RPMI7951 (cell line): ENCODE results near the gene RBBP7. TPM values are rescaled to one million over a fixed set of nuclear protein-coding genes. Genes with fewer than 3 reads are reported as not detected.

Experiments
- DNase-seq: peaks from one replicate; pipeline ENCODE4 v3.0.0-alpha.2; 2012; ENCODE audit warnings: low read depth
- total RNA-seq: library from RNA; depleted of rRNA; stranded (reverse); fragments of >200 nt; shearing (Covaris generic); gene quantifications from 2 replicates; pipeline ENCODE4 v1.2.3, GENCODE V29; 2014

Gene RBBP7
- total RNA-seq, 1 experiment from 2014 or later, result 260 TPM

DNA sequence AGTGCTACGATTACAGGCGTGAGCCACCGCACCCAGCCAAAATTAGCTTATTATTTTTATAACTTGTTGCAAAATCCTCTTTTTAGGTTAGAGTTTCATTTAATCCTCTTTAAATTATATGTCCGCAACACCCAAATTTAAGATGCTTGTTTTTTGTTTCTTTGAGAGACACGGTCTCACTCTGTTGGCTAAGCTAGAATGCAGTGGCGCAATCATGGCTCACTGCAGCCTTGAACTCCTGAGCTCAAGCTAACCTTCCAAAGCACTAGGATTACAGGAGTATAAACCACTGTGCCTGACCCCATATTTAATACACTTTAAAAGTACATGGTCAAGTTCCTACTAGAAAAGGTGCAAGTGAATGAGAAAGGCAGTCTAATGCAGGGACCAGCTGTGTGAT lies 2.2 kb downstream of the RBBP7 start:
- no peak for DNase-seq

DNA sequence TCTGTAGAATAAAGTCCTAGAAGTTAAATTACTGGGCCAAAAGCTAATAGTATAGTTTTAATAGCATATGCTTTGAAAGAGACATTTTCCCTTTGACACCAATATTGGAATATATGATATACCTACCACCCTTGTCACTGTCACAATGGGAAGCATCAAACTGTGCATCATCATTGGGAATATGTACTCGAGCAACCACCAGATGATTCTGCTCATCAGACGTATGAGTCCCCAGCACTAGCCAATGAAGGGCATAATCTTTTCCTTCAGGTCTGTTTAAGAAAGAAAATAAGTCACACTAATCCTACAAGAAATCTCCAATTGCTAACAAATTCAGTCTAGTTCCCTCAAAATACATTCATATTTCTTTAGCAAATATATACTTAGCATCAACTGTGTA lies 7.3 kb downstream of the RBBP7 start:
- no peak for DNase-seq

DNA sequence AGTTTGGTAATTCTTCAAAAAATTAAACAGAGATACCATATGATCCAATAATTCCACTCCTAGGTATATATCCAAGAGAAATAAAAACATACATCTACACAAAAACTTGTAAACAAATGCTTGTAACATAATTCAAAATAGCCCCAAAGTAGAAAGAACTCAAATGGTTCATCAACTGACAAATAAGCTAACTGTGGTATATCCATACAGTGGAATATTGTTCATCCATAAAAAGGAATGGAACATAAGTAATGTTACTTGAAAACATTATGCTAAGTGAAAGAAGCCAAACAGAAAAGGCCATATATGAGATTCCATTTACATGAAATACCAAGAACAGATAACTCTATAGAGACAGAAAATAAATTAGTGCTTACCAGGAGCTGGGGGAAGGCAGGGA lies 13.4 kb downstream of the RBBP7 start:
- no peak for DNase-seq

DNA sequence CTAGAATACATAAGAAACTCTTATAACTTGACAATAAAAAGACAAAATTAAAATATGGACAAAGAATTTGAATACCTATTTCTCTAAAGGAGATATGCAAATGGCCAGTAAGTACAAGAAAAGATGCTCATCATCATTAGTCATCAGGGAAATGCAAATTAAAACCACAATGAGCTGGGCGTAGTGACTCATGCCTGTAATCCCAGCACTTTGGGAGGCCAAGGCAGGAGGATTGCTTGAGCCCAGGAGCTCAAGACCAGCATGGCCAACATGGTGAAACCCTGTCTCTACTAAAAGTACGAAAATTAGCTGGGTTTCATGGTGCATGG lies 14.1 kb downstream of the RBBP7 start:
- DNase-seq, result peak; percentile 79

DNA sequence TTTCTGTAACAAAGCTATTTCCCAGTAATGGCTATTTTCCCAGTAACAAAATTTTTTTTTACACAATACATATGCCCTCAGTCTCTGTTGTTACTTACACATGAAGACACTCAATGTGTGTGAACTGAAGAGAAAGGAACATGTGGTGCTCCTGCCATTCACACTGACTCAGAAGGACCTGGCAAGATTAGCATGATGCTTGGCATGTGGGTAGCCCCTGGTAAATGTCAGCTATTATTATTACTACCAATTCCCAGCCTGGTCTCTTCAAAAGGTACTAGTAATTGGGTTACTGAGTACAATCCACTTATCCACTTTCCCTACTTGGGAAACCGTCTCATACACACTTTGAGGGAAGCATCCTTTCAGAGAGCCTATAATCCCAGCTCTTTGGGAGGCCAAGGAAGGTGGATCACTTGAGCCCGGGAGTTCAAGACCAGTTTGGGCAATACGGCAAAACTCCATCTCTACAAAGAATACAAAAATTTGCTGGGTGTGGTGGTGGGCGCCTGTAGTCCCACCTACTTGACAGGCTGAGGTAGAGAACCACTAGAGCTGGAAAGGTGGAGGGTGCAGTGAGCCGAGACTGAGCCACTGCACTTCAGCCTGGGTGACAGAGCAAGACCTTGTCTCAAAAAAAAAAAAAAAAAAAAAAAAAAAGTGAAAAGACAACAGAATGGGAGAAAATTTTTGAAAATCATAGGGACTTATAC lies 14.6 kb downstream of the RBBP7 start:
- no peak for DNase-seq

DNA sequence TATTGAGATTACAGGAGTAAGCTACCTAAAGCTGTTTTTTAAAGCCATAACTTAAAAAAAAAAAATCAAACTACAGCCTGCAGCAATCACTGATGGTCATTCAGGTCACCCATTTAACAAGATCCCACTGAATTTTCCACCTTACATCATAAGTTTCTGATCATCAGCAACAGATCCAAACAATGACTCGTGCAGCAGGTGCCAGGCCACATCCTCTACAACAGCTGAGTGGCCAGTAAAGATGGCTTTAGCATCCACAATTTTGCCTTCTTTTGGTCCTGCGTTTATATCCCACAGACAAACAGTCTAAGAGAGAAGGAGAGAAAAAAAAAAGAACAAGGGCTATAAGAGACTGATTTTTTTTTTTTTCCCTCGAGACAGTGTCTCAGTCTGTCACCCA lies 16.6 kb downstream of the RBBP7 start:
- no peak for DNase-seq

DNA sequence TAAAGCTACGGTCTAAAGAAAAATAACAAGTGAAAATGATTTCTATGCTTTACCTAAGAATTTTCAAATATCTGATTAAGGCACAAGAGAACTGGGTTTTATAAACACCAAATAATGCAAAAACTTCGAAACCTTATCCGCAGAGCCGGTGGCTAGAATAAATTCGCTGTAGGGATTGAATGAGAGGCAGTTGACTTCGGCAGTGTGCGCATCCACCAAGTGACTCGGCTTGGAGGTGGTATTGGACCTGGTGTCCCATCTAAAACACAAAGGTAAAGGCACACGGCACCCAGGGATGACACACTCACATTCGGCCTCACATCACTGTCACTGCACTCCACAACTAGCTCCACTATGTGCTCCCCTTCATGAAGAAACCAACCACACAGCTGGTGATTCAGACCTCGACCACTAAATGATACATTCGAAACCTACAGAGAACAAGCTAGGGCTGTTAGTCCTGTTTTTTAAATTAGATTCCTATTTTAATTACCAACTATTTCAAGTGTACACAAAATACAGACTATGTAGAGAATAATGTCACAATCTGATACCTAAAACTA lies 17.5 kb downstream of the RBBP7 start:
- DNase-seq, result no peak

DNA sequence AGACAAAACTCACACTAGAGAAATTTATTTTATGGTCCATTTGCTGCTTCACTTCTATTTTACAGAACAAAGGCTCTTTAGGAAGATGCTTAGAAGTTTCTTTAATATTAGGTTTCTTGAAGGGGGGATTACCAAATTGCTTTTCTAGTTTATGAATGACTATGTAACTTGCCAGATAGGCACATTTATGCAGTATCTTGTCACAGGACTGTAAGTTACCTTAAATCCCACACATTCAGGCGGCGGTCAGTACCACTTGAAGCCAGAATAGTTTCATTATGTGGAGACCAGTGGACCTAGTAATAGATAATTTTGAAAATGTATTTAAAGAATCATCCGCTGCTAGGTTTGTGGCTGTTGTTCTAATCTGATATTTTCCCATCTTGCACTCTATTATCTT lies 18.3 kb downstream of the RBBP7 start:
- DNase-seq, result no peak

DNA sequence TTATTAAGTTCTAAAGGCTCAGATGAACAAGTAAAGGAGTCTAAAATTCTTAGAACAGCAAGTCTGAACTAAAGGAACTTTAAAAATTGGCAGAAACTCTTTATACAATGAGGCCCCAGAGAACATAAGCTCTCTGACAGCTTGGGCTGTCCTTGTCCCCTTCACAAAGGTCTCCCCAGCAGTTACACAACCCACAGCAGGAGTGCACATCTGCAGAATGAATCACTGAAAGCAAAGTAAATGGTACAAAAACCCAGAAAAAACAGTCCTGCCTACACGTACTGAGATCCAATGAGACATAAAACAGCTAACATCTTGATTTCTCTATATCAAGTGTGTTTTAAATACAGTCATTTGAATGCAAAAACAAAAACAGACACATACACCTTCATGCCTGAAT lies 18.7 kb downstream of the RBBP7 start:
- no peak for DNase-seq

DNA sequence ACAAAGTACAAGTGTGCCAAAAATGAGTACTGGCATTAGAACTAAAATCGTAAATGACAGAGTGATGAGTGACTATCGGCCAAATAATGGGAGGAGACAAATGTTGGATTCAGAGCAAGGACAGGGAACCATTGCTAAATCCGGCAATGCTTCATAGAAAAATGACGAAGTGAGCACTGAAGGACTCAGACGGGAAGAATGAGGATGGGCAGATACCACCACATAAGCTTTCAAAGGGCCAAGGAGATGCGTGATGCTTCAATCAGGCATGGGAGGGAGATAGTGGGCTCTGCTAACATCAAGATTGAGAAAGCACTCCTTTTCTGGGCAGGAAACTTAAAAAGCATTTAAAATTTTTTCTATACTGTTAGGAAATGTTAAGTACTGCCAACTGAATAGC lies 21.6 kb downstream of the RBBP7 start:
- DNase-seq, result no peak

DNA sequence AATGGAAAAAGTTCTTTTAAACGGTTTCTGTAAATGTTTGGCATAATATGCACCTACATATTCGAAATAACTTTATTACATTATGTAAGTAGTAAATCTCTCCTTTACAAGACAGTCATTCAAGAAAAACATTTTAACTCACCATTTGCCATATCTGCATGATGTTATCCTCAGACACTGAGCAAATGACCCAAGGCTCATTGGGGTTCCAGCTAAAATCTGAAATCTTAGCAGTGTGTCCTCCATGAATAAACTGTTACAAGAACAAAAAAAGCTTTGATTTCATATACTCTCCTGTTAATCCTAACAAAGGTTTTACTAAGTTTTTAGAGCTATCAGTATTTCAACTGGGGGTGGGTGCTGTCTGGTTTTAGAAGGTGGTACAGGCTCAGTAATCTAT lies 24.5 kb downstream of the RBBP7 start:
- DNase-seq, result no peak

DNA sequence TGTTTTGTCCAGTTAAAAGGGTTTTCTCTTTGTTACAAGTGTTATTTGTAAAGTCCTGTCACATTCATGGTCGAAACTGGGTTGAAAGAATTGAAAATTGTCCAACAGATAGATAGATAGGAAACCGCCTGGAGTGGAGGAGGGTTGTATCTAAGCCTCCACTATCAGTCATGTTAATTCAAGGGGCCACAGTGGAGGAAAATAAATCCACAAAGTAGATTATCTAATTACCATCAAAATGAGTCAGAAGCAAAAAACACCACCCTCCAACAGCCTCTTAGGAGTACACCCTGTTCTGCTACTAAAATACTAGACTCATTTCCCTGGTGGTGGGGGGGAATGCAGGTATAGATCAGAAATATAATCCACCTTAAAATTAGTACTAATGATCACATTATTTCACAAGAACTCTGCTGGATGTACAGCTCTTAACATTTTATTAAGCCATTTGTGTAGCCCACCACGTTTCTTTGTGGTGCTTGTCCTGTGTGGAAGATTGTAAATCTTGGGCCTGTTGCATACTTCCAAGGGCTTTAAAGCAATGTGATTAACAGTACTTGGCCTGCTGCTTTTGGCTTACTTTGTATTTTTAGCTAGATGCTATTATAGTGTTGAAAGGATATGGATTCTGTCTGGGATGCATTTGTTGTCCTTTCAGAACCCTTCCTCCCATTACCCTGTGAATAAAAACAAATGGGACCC lies 26.8 kb downstream of the RBBP7 start:
- DNase-seq, result peak; percentile 11

DNA sequence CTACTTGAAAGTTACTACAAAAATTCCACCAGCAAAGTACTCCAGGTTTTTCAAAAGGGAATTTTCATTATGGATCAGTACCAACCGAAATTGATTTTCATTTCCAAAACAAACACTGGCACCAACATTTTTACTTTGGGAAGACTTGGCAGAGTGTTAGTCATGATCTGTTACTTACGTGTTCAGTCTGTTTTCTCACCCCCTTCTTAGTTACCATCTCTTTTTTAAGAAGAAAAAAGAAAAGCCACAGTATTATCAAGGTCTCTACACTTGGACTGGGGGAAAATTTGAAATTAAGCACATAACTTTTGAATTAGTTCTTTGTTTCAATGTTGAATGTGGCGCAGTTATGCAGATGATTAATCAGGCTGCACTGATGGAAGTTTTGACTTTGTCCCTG lies 27.5 kb downstream of the RBBP7 start:
- DNase-seq, result no peak

DNA sequence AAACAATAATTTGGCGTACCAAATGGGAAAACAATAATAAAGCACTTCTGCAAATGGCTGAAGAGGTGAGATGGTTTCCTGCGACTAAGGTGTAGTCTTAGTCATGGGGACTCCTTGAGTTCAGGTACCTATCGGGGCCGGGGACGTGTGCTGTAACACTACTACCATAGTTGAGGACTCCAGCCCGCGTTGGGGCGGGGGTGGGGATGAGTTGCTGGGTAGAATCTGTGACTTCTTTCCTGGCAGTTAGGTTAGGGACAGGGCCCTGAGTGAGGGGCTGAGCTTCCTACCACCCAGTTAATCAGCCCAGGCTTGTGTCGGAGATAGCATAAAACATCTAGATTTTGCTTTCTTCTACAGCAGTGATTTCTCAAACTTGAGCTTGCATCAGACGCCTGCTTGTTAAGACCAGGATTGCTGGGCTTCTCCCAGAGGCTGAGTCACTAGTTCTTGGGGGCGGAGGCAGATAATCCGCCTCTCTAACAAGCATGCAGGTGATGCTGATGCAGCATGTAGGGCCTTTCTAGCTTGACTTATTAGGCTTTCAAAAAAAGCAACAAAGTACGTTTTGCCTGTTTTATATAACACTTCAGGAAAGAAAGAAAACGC lies 30.2 kb downstream of the RBBP7 start:
- DNase-seq, result peak; percentile 55

DNA sequence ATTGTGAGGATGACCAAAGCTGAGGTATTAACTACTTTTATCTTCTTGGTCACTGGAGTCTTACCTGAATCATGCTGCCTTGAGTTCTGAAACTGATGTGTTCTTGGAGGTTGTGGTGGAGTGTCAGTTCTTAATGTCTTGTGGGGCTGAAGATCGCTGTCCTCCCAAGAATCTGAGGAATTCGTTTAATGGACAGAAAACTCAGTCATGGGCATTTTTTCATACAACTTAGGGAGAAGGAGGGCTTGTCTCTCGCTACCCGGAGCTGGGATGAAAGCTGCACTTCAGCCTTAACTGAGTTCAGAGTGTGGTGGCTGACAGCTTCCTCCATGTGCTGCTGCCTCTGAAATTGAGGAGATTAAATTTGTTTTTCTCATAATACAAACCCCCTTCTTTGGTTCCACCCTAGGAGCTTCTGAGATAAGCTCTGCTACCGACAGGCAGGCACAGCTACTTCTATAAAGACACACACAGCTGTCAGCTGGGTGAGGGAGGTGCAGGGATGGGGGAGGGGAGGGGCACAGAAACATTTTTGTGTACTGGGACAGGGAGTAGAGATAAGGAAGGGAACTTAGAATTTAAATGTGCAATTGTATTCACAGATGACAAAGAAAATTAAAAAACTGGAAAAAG lies 30.8 kb downstream of the RBBP7 start:
- no peak for DNase-seq

DNA sequence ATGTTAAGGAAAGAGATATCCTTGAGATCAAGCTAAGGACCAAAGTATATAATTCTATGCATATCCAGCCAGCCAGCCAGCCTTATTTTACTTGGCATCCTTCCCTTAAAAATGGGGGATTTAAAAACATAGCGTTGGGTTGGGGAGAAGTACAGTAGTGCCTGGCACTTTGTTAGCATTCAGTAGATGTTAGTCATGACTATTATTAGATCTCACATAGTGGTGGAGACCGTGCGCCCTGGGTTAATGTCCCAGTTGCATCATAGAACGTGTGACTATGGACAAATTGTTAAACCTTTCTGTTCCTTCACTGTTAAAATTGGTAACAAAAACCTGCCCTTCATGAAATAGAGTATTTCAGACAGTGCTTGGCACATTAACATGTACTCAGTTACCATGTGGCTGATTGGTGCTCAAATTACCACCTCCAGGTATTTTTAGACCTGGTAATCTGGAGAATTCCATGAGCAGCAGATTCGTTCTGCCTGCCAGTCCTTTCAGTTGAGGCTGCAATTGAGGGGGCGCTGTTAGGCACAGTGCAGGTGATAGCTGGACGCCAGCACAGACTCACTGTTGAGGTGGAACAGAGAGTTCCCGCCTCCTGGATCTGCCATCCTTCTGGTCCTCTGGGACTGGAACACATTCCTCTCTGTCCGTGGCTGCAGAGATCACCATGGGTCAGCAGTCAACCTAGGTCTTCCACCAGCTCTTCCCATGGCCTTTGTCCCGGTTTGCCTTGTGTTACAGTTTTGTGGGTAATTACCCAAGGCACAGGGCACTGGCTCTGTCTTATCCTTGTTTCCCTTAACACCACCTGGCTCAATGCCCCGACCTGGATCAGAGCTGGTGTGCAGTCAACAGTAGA lies 31.7 kb downstream of the RBBP7 start:
- peak; percentile 77 for DNase-seq

DNA sequence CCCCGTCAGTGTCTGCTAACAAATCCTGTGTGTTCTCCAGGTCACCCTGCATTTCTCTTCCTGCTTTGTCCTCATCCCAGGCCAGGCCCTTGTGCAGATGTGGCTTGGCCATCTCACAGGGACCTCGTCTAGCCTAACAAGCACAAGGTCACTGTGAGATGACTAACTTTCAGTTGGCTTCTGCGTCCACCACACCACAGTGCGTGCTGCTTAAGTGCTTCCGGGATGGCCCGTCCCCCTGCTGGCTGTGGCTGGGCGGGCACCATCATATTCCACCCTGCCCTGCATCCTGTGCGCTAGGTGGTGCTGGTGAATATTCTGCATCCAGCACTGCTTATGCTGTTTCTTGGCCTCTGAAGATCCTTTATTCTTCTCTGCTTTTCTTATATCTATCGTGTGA lies 33.8 kb downstream of the RBBP7 start:
- peak; percentile 68 for DNase-seq

DNA sequence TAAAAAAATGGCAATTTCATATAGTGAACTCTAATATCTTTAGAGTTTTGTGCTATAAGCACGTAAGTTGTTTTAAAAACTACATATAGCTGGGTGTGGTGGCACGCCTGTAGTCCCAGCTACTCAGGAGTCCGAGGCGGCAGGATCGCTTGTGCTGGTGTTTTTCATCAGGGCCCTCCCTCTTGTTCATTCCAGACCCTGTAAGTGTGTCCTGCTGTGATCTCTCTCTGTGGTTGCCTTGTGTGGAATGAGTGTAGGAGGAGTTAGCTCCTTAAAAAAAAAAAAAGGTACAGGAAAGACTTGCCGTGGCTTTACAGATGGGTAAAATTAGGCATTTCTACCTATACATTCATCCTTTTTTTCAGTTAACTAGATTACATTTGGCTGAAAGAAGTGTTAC lies 35.4 kb downstream of the RBBP7 start:
- DNase-seq, result no peak

DNA sequence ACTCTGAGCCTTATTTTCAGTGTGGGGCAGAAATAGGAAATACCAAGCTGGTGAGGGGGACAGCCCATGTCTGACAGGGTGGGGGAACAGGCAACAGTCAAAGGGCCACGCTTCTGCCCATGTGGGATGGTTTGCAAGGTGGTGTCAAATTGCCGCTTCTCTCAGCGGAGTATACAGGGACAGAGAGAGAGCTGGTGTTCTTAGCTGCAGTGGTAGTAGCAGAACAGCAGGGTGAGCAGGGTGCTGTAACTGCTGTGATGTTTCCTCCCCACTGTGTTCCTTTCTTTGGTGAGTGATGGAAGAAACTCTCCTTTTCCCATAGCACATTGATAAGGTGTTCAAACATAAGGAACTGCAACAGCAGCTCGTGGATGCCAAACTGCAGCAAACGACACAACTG lies 37.9 kb downstream of the RBBP7 start:
- DNase-seq, result no peak

DNA sequence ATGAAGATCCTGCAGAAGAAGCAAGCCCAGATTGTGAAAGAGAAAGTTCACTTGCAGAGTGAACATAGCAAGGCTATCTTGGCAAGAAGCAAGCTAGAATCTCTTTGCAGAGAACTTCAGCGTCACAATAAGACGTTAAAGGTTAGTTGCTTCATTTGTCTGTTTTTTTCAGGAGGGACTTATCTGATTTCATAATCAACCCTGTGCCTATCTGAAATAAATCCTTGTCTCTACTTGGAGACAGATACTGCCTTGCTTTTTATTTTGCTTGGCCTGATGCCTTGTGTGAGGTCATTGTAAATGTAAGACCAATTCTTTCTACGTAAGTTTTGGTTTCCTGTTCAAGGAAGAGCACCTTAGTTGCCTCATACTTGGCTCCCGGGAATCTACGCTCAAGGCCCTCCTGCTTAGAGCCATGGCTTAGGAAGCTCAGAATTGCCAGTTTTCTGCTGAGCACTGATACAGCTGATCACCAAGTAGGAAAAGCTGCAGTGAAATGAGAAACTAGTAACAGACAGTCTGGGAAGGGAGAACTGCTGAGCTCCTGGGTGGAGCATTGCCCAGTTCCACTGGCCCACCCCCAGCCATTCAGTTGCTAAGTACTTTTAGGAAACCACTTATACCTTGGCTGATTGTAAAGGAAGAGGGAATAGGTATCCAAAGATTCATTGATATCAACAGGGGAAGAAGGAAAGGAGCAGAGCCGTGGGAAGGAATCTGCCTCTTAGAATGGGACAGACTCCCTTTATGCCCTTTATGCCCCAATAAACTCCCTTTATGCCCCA lies 41.8 kb downstream of the RBBP7 start:
- DNase-seq, result no peak

DNA sequence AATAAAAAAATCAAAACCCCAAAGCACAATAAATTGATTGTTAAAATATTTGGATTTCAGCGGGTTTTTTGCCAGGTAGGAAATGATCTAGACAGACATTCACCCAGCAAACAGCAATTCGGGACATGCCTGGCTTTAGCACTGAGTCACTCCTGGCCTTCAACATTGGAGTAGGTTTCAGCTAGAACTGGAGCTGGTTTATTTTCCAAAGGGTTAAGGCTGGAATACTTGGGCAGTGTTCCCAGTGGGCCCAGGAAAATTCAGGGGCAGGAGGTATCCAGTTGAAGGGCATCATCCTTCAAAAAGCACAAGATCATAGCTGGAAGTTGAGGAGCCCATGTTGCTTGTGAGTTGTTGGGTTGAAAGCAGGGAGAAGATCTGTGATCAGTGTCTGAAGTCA lies 42.9 kb downstream of the RBBP7 start:
- DNase-seq, result no peak
